Glomerular endothelial cell (primary cell): ENCODE measurements around the gene WDR82. TPM values are rescaled to one million over a fixed set of nuclear protein-coding genes. Genes with fewer than 3 reads are reported as not detected.

Experiments used
- DNase-seq: peaks from one replicate; pipeline ENCODE4 v3.0.0-alpha.2; 2011; ENCODE audit warnings: low read depth, low spot score; ENCODE audit errors: extremely low read depth
- total RNA-seq: library from RNA; depleted of rRNA; stranded (reverse); fragments of >200 nt; gene quantifications from 2 replicates; pipeline ENCODE4 v1.2.3, GENCODE V29; 2015

Gene WDR82
- total RNA-seq, 1 donor from 2014 or later, result 53.0 TPM

- no peak for DNase-seq
Observed at GRCh38 chr3:52227117-52227516, 51.3 kb downstream of the WDR82 start.

DNA sequence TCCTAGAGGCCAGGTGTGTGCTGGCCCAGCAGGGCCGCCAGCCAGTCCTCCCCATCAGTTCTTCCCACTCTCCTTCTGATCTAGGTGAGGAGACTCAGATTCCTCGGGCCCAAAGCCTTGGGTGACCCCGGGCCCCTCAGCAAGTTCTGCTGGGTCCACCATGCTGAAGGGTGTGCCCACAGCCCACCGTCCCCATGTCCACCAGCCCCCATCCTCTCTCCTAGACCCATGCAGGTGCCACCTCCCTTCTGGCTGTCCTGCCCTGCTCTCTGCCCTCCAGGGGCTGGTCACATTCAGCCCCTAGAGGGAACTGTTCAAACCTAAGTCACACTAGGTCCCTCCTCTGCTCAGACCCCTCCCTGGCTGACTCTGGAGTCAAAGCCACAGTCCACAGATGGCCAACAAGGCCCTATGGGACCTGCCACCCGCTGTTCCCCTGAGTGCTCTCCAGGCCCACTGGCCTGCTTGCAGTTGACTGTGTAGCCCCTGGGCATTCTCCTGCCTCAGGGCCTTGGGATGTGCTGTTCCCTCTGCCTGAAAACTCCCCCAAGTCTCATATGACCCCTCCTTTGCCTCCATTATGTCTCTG, 52.1 kb downstream of the WDR82 start:
- no peak for DNase-seq

GRCh38 chr3:52225452-52226228, 52.8 kb downstream of the WDR82 start, which contains the start of gene TLR9:
TSS of gene TLR9 (minus strand) at chr3:52225645. CDS start at chr3:52225529, 116 bp downstream.
- no peak for DNase-seq

DNA sequence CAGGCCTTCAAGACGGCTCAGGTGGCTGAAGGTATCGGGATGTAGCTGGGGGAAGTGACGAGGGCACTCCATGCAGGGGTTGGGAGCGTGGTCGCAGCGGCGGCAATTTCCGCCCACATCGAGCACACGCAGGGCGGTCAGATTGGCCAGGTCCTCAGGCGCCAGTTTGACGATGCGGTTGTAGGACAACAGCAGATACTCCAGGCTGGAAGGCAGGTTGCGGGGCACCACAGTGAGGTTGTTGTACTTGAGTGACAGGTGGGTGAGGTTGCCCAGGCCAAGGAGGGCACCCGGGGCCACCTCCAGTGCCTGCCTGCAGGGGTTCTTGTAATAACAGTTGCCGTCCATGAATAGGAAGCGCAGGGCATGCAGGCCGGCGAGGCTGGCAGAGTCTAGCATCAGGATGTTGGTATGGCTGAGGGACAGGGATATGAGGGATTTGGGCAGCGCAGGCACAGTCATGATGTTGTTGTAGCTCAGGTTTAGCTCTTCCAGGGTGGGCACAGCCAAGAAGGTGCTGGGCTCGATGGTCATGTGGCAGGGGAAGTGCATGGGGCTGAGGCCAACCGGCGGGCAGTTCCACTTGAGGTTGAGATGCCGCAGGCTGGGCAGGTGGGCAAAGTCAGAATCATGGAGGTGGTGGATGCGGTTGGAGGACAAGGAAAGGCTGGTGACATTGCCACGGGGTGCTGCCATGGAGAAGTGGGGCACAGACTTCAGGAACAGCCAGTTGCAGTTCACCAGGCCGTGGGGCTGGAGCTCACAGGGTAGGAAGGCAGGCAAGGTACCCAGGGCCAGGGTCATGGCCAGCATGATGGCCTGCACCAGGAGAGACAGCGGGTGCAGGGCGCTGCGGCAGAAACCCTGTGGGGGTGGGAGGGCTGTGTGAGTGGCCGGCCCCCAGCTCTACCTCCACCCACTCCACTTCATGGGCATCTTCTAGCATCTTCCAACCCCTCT, 54.7 kb downstream of the WDR82 start:
- no peak for DNase-seq

GRCh38 chr3:52222319-52223221, 55.9 kb downstream of the WDR82 start:
- no peak for DNase-seq

- DNase-seq, result no peak
Observed at GRCh38 chr3:52221563-52222318, 56.7 kb downstream of the WDR82 start.

- no peak for DNase-seq
Observed at GRCh38 chr3:52221141-52221562, 57.3 kb downstream of the WDR82 start.

- no peak for DNase-seq
Observed at GRCh38 chr3:52220380-52221026, 57.9 kb downstream of the WDR82 start.

DNA sequence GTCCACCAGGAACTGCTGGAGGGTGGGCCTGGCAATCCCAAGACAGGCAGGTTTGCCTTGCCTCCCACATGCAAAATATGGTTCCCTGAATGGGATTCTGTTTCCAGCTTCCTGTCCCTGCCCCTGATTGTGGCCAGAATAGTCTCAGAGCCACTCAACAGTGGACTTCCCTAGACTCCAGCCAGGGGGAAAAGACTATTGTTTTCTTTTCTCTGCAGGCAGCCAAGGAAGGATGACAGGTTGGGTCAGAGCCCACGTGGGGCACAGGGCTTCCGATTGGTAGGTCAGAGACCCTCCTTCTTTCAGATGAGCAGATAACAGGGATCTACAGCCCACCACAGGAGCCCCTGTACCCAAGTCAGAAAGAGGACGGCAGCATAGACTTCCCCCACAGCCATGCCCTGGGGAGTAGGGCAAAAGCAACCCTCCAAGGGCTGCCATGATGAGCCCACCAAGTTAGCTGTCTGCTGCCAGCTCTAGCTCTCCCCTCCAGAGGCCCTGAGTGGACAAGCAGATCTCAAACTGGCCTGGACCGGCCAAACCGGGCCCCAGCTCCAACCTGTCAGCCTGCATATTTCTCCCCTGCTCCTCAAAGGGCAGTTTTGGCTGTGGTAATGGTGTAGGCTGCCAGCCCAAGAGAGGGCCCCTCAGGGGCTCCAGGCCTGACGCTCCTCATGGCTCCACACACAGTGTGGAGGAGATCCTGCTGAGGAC, 59.4 kb downstream of the WDR82 start:
- no peak for DNase-seq

- DNase-seq, result no peak
Observed at GRCh38 chr3:52218454-52218853, 60.0 kb downstream of the WDR82 start.

DNA sequence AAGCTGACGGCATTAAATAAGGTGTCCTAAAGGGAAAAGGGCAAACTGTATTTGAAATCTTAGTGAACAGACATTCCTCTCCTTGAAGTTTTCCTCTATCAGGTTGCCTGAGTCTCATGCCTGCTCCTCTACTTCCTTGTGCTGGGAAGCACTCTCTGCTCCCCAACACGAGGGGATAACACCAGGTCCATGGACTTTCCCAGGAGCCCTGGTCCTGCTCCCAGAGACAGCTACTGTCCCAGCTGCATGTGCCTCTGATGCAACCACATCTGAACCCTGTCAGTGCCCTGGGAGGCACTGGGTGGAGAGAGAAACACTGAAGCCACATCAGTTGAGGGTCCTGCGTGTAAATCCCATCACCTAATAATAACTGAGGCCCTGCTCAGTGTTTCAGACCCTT, 60.4 kb downstream of the WDR82 start:
- no peak for DNase-seq

- no peak for DNase-seq
Observed at GRCh38 chr3:52217409-52217805, 61.0 kb downstream of the WDR82 start.

- peak; percentile 94 for DNase-seq
Observed at GRCh38 chr3:52216585-52217408, 61.7 kb downstream of the WDR82 start.

- DNase-seq, result no peak
Observed at GRCh38 chr3:52215351-52215750, 63.1 kb downstream of the WDR82 start.

DNA sequence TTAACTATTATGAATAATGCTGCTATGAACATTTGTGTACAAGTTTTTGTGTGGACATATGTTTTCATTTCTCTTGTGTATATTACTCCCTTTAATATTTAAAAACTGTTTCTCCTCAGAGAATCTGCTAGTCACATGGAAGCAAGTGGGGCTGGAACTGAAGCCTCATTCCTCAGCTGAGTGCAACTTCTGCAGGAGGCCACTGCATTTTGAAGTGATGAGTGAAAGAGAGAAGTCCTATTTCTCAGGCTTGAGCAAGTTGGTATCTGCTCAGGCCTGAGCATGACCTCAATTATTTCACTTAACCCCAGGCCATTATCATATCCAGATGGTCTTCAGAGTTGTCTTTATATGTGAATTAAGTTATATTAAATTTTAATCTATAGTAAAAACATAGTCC, 64.5 kb downstream of the WDR82 start:
- DNase-seq, result no peak

DNA sequence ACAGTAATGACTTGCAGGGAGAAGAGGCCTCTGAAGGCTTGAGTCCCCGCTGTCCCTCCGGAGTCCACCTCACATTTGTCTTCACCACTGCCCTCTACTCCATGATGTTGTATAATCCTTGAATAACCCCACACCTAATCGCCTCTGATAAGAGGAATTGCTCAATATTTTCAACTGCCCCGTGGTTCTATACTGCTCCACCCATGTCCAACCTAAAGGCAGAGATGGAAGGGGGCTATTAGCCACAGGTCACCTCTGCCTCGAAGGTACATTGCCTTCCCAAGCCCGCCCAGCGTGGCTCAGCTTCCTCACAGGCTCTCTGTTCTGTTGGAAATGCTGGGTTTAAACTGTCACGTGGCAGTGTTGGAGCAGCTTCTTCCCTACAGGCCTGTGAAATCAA, 65.4 kb downstream of the WDR82 start:
- no peak for DNase-seq

DNA sequence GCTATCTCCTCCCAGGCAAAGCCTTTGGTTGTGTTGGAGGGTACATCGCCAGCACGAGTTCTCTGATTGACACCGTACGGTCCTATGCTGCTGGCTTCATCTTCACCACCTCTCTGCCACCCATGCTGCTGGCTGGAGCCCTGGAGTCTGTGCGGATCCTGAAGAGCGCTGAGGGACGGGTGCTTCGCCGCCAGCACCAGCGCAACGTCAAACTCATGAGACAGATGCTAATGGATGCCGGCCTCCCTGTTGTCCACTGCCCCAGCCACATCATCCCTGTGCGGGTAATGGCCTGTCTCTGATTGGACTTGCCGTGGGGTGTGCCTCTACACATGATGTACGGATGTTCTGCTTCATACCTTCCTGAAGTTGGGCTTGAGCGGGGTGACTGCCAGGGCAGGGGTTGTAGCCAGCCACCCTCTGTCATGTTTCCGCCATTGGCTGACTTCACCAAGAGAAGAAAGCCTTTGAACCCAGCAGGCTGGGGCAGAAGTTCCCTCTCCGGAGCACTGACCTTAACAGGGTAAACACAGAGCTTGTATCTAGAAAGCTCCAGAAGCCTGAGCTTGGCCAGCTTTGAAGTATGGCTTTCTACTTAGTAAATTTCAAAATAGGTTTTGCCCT, 67.1 kb downstream of the WDR82 start:
- DNase-seq, result no peak
